ENCODE results near the gene ACTBL2.

DNA sequence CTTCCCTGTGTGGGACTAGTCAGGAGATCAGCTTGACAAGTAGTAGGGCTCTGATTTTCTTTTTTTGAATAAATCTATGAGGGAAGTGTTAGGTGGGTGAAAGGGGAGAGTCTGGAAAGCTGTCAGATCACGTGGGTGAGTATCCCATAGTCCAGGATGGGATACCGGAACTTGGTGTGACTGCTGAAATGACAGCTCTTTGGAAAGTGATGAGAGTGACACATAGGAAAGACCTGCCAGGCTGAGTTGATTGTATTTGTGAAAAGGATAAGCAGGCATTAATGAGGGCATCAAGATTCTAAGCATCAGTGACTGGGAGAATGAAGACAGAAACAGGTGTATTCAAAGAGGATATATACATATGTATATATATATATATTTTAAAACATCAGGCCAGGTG is 35.6 kb downstream of the ACTBL2 start:
- TF ChIP-seq EZH2phosphoT487 (IDR thresholded peaks at IDR 0.05; ENCODE audit: insufficient read depth, low read depth) = no peak
- TF ChIP-seq EZH2 (IDR thresholded peaks at IDR 0.05; ENCODE audit: insufficient read depth, poor library complexity, severe bottlenecking) = no peak

Measured in GM23248 (cell line).